Stimulated activated CD8-positive, alpha-beta memory T cell treated with anti-CD3 and anti-CD28 coated beads, Interleukin-15, amount 100 ng/mL, for 1 hour (primary cell): Measurements from ENCODE around the gene PHF1.

ENCODE experiments used
- DNase-seq: peaks from one replicate; pipeline ENCODE4 v3.0.0-alpha.2; 2020; ENCODE audit warnings: low read depth

The PHF1 gene

DNA sequence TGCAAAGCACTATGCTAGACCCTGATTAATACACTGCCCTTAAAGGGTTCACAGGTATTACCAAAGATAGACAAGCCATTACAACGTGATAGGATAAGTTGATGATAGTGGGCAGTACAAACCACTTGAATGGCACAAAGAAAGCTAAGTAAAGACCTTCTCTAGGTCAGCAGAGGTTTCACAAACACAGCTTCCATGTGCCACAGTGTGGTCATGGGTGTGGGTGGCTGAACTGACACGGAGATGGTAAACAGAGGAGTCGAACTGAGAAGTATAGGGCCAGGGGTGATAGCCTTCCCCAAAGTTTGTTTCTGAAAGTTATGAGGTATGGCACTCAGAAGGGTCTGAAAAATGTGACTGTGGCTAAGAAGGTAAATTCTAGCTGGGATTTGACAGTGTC, 47.9 kb downstream of the PHF1 start:
- no peak for DNase-seq

DNA sequence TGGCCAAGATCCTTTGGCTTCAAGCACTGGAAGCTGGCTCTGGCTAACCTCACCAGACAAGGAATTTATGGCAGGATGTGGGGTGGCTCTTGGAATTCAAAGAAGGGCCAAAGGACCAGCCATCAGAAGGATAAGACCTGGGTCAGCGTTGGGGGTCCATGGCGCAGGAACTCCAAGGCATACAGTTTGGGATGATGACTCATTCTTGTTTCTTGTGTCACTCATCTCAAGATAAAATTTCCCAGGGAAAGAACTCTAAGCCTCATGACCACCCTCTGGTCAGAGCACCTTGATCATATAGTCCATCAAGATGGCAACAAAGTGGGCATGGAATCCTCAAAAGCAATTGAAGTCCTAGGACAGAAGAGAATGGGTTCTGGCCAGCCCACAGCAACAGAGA, 48.4 kb downstream of the PHF1 start:
- DNase-seq: no peak
